Naive thymus-derived CD8-positive, alpha-beta T cell (primary cell): ENCODE results near the gene DLEU7. TPM values are rescaled to one million over a fixed set of nuclear protein-coding genes. Genes with fewer than 3 reads are reported as not detected.

ENCODE experiments used
- ATAC-seq, 2 donors: fragments of 150-1000 bp; cut with Tn5 transposase in 1 of 2; sonication (Bioruptor Pico), chemical (Tn5 transposase) in 1 of 2; 1 replicate in 1 of 2; 2 replicates in 1 of 2; pipeline ENCODE4 v1.10.0; 2021; ENCODE audit warnings: mild to moderate bottlenecking in 2 of 2, moderate library complexity in 2 of 2
- POLR2A ChIA-PET: fragments of 350-600 bp; sonication (Branson Sonifier 250); formaldehyde crosslinking; loops from one replicate; lab custom pipeline; 2021; ENCODE audit warnings: antibody characterized with exemption; lab: Charles Lee
- DNase-seq, 10 donors: peaks; one replicate each; pipeline versions ENCODE4 v3.0.0 to v3.0.0-alpha.2; 2020 to 2022
- H3K27ac Mint-ChIP-seq, 10 donors: one replicate each; pipeline ENCODE4 v1.8.0; 2020 to 2022; ENCODE audit warnings: mild to moderate bottlenecking in 10 of 10, mixed read lengths in 10 of 10, moderate library complexity in 4 of 10, inconsistent platforms in 1 of 10
- H3K27me3 Mint-ChIP-seq, 5 donors: one replicate each; pipeline ENCODE4 v1.8.0; 2021 to 2022; ENCODE audit warnings: mixed read lengths in 5 of 5
- H3K36me3 Mint-ChIP-seq, 3 donors: one replicate each; pipeline ENCODE4 v1.8.0; 2020 to 2022; ENCODE audit warnings: mixed read lengths in 3 of 3, mild to moderate bottlenecking in 2 of 3, inconsistent platforms in 1 of 3
- H3K4me1 Mint-ChIP-seq, 4 donors: one replicate each; pipeline ENCODE4 v1.8.0; 2021 to 2022; ENCODE audit warnings: mixed read lengths in 4 of 4
- H3K4me3 Mint-ChIP-seq, 10 donors: one replicate each; pipeline ENCODE4 v1.8.0; 2020 to 2022; ENCODE audit warnings: mild to moderate bottlenecking in 10 of 10, mixed read lengths in 10 of 10, moderate library complexity in 6 of 10, inconsistent platforms in 1 of 10
- H3K9me3 Mint-ChIP-seq, 9 donors: one replicate each; pipeline ENCODE4 v1.8.0; 2020 to 2022; ENCODE audit warnings: mixed read lengths in 9 of 9, mild to moderate bottlenecking in 3 of 9, inconsistent platforms in 1 of 9, moderate library complexity in 1 of 9
- polyA plus RNA-seq, 3 donors: library from polyadenylated mRNA; unstranded; fragments of 300-500 nt; fragmentation: Illumina TruSeq; gene quantifications; one replicate each; pipeline ENCODE4 v1.2.3, GENCODE V29; 2021
- total RNA-seq, 8 experiments: library from RNA in 2 of 8; stranded (reverse) in 2 of 8; gene quantifications; one replicate each; pipeline ENCODE4 v1.2.3 and lab custom pipeline; 2021 to 2026

The DLEU7 gene
- total RNA-seq = not detected
- polyA plus RNA-seq = not detected
- total RNA-seq (lab: John Stamatoyannopoulos, UW) = 0 to 0.25 (median 0) reads per million in 6 experiments

GRCh38 chr13:50843257-50844083 lies at the start of gene DLEU7:
Gene DLEU7, minus strand, starts transcription at chr13:50843692. Its CDS starts 46 bp downstream, at chr13:50843646.
- DNase-seq = no peak
- no peak for ATAC-seq
- H3K27me3 Mint-ChIP-seq = peaks cover 6 to 44% (median 10%) of the 10 kb centered on the region in 5 donors
- peak within 1 kb of the TSS in 9 of 10 donors; percentile 3 to 63 (median 49) for H3K4me3 Mint-ChIP-seq
- H3K27ac Mint-ChIP-seq = peak within 1 kb of the TSS in 1 of 10 donors; percentile 50
- POLR2A ChIA-PET = no interaction called here
- H3K9me3 Mint-ChIP-seq = peaks cover 0 to 2% (median 0%) of the 10 kb centered on the region in 9 donors
- H3K36me3 Mint-ChIP-seq = peaks cover 0 to 2% (median 0%) of the 10 kb centered on the region in 3 donors
- peaks cover 7 to 23% (median 18%) of the 10 kb centered on the region in 4 donors for H3K4me1 Mint-ChIP-seq

GRCh38 chr13:50892210-50892944 lies 48.9 kb upstream of the DLEU7 start:
- ATAC-seq = peak; percentile 58 to 65
- H3K27ac Mint-ChIP-seq = peak overlapping the region; percentile 90 to 97 (median 94)
- no peaks in the 10 kb centered on the region for H3K27me3 Mint-ChIP-seq
- POLR2A ChIA-PET = interaction anchor here (0.6 to 7.5 kb wide), 9 partner anchors 17 to 1100 kb away, joined by 3 to 87 read pairs (median 4); partner anchors contain the start of genes KPNA3, RNASEH2B and TRIM13
- peak overlapping the region; percentile 61 to 92 (median 84) for H3K4me3 Mint-ChIP-seq
- H3K9me3 Mint-ChIP-seq = peaks cover 0 to 3% (median 0%) of the 10 kb centered on the region in 9 donors
- peaks cover 0 to 7% (median 0%) of the 10 kb centered on the region in 3 donors for H3K36me3 Mint-ChIP-seq
- peaks cover 23 to 52% (median 43%) of the 10 kb centered on the region in 4 donors for H3K4me1 Mint-ChIP-seq
- DNase-seq = peak in 4 of 10 donors; percentile 7 to 32 (median 21)

- Mint-ChIP-seq H3K9me3 (peaks cover 0 to 3% (median 0%) of the 10 kb centered on the region in 9 donors), H3K27me3 (no peaks in the 10 kb centered on the region), H3K27ac (peak overlapping the region in 6 of 10 donors; percentile 3 to 97 (median 94)), H3K4me1 (peaks cover 23 to 59% (median 43%) of the 10 kb centered on the region in 4 donors), H3K4me3 (peak overlapping the region in 3 of 10 donors; percentile 46 to 90 (median 67)), H3K36me3 (peaks cover 0 to 7% (median 0%) of the 10 kb centered on the region in 3 donors)
- DNase-seq (no peak), ATAC-seq (no peak)
- POLR2A ChIA-PET = interaction anchor here (1.0 to 7.5 kb wide), 3 partner anchors 19 to 28 kb away, joined by 3 to 87 read pairs (median 4); partner anchors contain the start of gene RNASEH2B
These were observed 47.7 kb upstream of the DLEU7 start for GRCh38 chr13:50891206-50891605.

- no peak for DNase-seq
- Mint-ChIP-seq H3K4me1 (peaks cover 18 to 54% (median 38%) of the 10 kb centered on the region in 4 donors), H3K27me3 (no peaks in the 10 kb centered on the region), H3K4me3 (no peak overlapping the region), H3K9me3 (no peaks in the 10 kb centered on the region), H3K27ac (peak overlapping the region in 2 of 10 donors; percentile 4 to 64), H3K36me3 (peaks cover 0 to 4% (median 0%) of the 10 kb centered on the region in 3 donors)
- no peak for ATAC-seq
- POLR2A ChIA-PET = no interaction called here
These were observed 45.8 kb upstream of the DLEU7 start for GRCh38 chr13:50889317-50889716.

GRCh38 chr13:50888362-50888761 lies 44.9 kb upstream of the DLEU7 start:
- Mint-ChIP-seq H3K27ac (no peak overlapping the region), H3K9me3 (no peaks in the 10 kb centered on the region), H3K27me3 (no peaks in the 10 kb centered on the region), H3K4me3 (no peak overlapping the region), H3K36me3 (no peaks in the 10 kb centered on the region), H3K4me1 (peaks cover 13 to 45% (median 28%) of the 10 kb centered on the region in 4 donors)
- POLR2A ChIA-PET = no interaction called here
- ATAC-seq (no peak), DNase-seq (no peak)

GRCh38 chr13:50887151-50887550 lies 43.7 kb upstream of the DLEU7 start:
- Mint-ChIP-seq H3K27me3 (peaks cover 0 to 3% (median 0%) of the 10 kb centered on the region in 5 donors), H3K4me1 (peaks cover 6 to 35% (median 17%) of the 10 kb centered on the region in 4 donors), H3K4me3 (no peak overlapping the region), H3K27ac (no peak overlapping the region), H3K9me3 (peaks cover 0 to 3% (median 0%) of the 10 kb centered on the region in 9 donors), H3K36me3 (peaks cover 0 to 4% (median 0%) of the 10 kb centered on the region in 3 donors)
- ATAC-seq (no peak), DNase-seq (no peak)
- POLR2A ChIA-PET = no interaction called here

- peaks cover 0 to 12% (median 3%) of the 10 kb centered on the region in 4 donors for H3K4me1 Mint-ChIP-seq
- POLR2A ChIA-PET = no interaction called here
- no peak overlapping the region for H3K27ac Mint-ChIP-seq
- H3K4me3 Mint-ChIP-seq = no peak overlapping the region
- H3K36me3 Mint-ChIP-seq = peaks cover 0 to 4% (median 0%) of the 10 kb centered on the region in 3 donors
- H3K27me3 Mint-ChIP-seq = peaks cover 0 to 8% (median 0%) of the 10 kb centered on the region in 5 donors
- DNase-seq (no peak), ATAC-seq (no peak)
- H3K9me3 Mint-ChIP-seq = peaks cover 0 to 3% (median 0%) of the 10 kb centered on the region in 9 donors
These were observed 40.8 kb upstream of the DLEU7 start for GRCh38 chr13:50884265-50884664.

GRCh38 chr13:50883728-50884127 lies 40.2 kb upstream of the DLEU7 start:
- DNase-seq = no peak
- Mint-ChIP-seq H3K36me3 (peaks cover 0 to 4% (median 0%) of the 10 kb centered on the region in 3 donors), H3K9me3 (peaks cover 0 to 3% (median 0%) of the 10 kb centered on the region in 9 donors), H3K27ac (no peak overlapping the region), H3K27me3 (peaks cover 0 to 10% (median 0%) of the 10 kb centered on the region in 5 donors), H3K4me1 (peaks cover 0 to 8% (median 3%) of the 10 kb centered on the region in 4 donors), H3K4me3 (no peak overlapping the region)
- POLR2A ChIA-PET = no interaction called here
- ATAC-seq = no peak

- Mint-ChIP-seq H3K4me1 (peaks cover 0 to 8% (median 3%) of the 10 kb centered on the region in 4 donors), H3K9me3 (peaks cover 0 to 3% (median 0%) of the 10 kb centered on the region in 9 donors), H3K4me3 (no peak overlapping the region), H3K27me3 (peaks cover 0 to 10% (median 0%) of the 10 kb centered on the region in 5 donors), H3K36me3 (peaks cover 0 to 4% (median 0%) of the 10 kb centered on the region in 3 donors), H3K27ac (no peak overlapping the region)
- DNase-seq = no peak
- POLR2A ChIA-PET = no interaction called here
- no peak for ATAC-seq
These were observed 39.4 kb upstream of the DLEU7 start for GRCh38 chr13:50882816-50883435.

GRCh38 chr13:50873991-50874390 lies 30.5 kb upstream of the DLEU7 start:
- Mint-ChIP-seq H3K36me3 (no peaks in the 10 kb centered on the region), H3K4me1 (no peaks in the 10 kb centered on the region), H3K27me3 (peaks cover 0 to 2% (median 0%) of the 10 kb centered on the region in 5 donors), H3K27ac (no peak overlapping the region), H3K4me3 (no peak overlapping the region), H3K9me3 (no peaks in the 10 kb centered on the region)
- DNase-seq (no peak), ATAC-seq (no peak)
- POLR2A ChIA-PET = no interaction called here

GRCh38 chr13:50873467-50873866 lies 30.0 kb upstream of the DLEU7 start:
- H3K27me3 Mint-ChIP-seq = no peaks in the 10 kb centered on the region
- H3K36me3 Mint-ChIP-seq = no peaks in the 10 kb centered on the region
- POLR2A ChIA-PET = no interaction called here
- no peaks in the 10 kb centered on the region for H3K4me1 Mint-ChIP-seq
- no peak overlapping the region for H3K4me3 Mint-ChIP-seq
- no peaks in the 10 kb centered on the region for H3K9me3 Mint-ChIP-seq
- no peak for ATAC-seq
- no peak for DNase-seq
- H3K27ac Mint-ChIP-seq = no peak overlapping the region

GRCh38 chr13:50871405-50871804 lies 27.9 kb upstream of the DLEU7 start:
- POLR2A ChIA-PET = no interaction called here
- H3K4me1 Mint-ChIP-seq = peaks cover 0 to 5% (median 0%) of the 10 kb centered on the region in 4 donors
- H3K27me3 Mint-ChIP-seq = no peaks in the 10 kb centered on the region
- ATAC-seq = no peak
- no peaks in the 10 kb centered on the region for H3K36me3 Mint-ChIP-seq
- H3K27ac Mint-ChIP-seq = no peak overlapping the region
- no peak for DNase-seq
- no peaks in the 10 kb centered on the region for H3K9me3 Mint-ChIP-seq
- H3K4me3 Mint-ChIP-seq = no peak overlapping the region
